Endothelial cell of umbilical vein (primary cell): ENCODE data around the gene NUDT13. TPM values are rescaled to one million over a fixed set of nuclear protein-coding genes. Genes with fewer than 3 reads are reported as not detected.

Source experiments
- BruUV-seq: library from RNA; stranded (reverse); fragments of 400-500 nt; replicated peaks from 2 replicates; lab custom pipeline; 2021; lab: Mats Ljungman, UMichigan
- CTCF ChIA-PET: fragments of 300-600, 350-600 bp; sonication (Branson Sonifier 250); formaldehyde crosslinking; loops from one replicate; lab custom pipeline; 2021; ENCODE audit warnings: antibody characterized with exemption, inconsistent platforms; lab: Charles Lee
- POLR2A ChIA-PET: fragments of 300-600, 350-600 bp; sonication (Branson Sonifier 250); formaldehyde crosslinking; loops from one replicate; lab custom pipeline; 2021; ENCODE audit warnings: antibody characterized with exemption, inconsistent platforms; lab: Charles Lee
- DNase-seq: peaks from one replicate; pipeline ENCODE4 v3.0.0-alpha.2; 2011; ENCODE audit warnings: low read depth, low spot score
- FAIRE-seq: peaks from 2 replicates; lab custom pipeline; 2011; peaks lifted over from hg19 to GRCh38; lab: Jason Lieb, UNC
- H2AFZ ChIP-seq: 2 replicates; pipeline ENCODE4 v1.6.0; 2012; ENCODE audit warnings: low read depth, low read length, control low read depth, inconsistent platforms
- H3K27ac ChIP-seq: 2 replicates; pipeline ENCODE4 v1.5.1; 2011; ENCODE audit warnings: low read depth, mild to moderate bottlenecking, control low read depth, low read length, moderate library complexity; ENCODE audit not compliant: insufficient read depth
- H3K27me3 ChIP-seq, 2 experiments: 2 replicates each; pipeline versions ENCODE4 v1.6.0 to v1.6.1; 2011; ENCODE audit warnings: low read length in 2 of 2, mixed read lengths in 1 of 2; ENCODE audit not compliant: control insufficient read depth in 2 of 2, insufficient read depth in 2 of 2
- H3K36me3 ChIP-seq, 2 experiments: 2 replicates in 1 of 2; 3 replicates in 1 of 2; pipeline ENCODE4 v1.5.1; 2011; ENCODE audit warnings: low read length in 2 of 2, mild to moderate bottlenecking in 1 of 2, moderate library complexity in 1 of 2; ENCODE audit not compliant: control insufficient read depth in 2 of 2, insufficient read depth in 2 of 2; ENCODE audit errors: extremely low read depth in 1 of 2
- H3K4me1 ChIP-seq: 3 replicates; pipeline ENCODE4 v1.5.1; 2011; ENCODE audit warnings: mild to moderate bottlenecking, low read length; ENCODE audit not compliant: control insufficient read depth, insufficient read depth; ENCODE audit errors: extremely low read depth
- H3K4me2 ChIP-seq: 2 replicates; pipeline ENCODE4 v1.6.1; 2011; ENCODE audit warnings: low read length, control low read depth, mixed read lengths; ENCODE audit not compliant: insufficient read depth
- H3K4me3 ChIP-seq, 3 experiments: fragments of 200-600 bp in 1 of 3; sonication (generic), shearing (Covaris generic) in 1 of 3; replicated peaks in 1 of 3; 2 replicates each; pipeline ENCODE4 v1.5.1; 2011 to 2016; ENCODE audit warnings: control low read depth in 3 of 3, low read length in 3 of 3, mild to moderate bottlenecking in 2 of 3, inconsistent platforms in 1 of 3, low read depth in 1 of 3, moderate library complexity in 1 of 3; ENCODE audit not compliant: insufficient read depth in 1 of 3
- H3K79me2 ChIP-seq: 2 replicates; pipeline ENCODE4 v1.6.0; 2012; ENCODE audit warnings: low read length, inconsistent platforms; ENCODE audit not compliant: control insufficient read depth, insufficient read depth
- H3K9ac ChIP-seq: replicated peaks from 2 replicates; pipeline ENCODE3; 2011; ENCODE audit warnings: low read length, control low read depth; ENCODE audit not compliant: insufficient read depth; ENCODE audit errors: extremely low read depth
- H3K9me1 ChIP-seq: replicated peaks from 3 replicates; pipeline ENCODE4 v1.6.0; 2011; ENCODE audit warnings: mild to moderate bottlenecking, low read length; ENCODE audit not compliant: control insufficient read depth, insufficient read depth; ENCODE audit errors: extremely low read depth
- H3K9me3 ChIP-seq: replicated peaks from 2 replicates; pipeline ENCODE4 v1.5.1; 2012; ENCODE audit warnings: low read length, inconsistent platforms; ENCODE audit not compliant: control insufficient read depth, insufficient read depth
- H4K20me1 ChIP-seq: replicated peaks from 2 replicates; pipeline ENCODE3; 2011; ENCODE audit warnings: mild to moderate bottlenecking, low read length; ENCODE audit not compliant: control insufficient read depth, insufficient read depth; ENCODE audit errors: extremely low read depth
- CTCF ChIP-seq, 2 donors: IDR thresholded peaks; 1 replicate in 1 of 2; 2 replicates in 1 of 2; pipeline ENCODE4 v1.5.1; 2011; ENCODE audit warnings: low read length in 2 of 2, mild to moderate bottlenecking in 2 of 2, moderate library complexity in 2 of 2, control low read depth in 1 of 2, inconsistent platforms in 1 of 2, low read depth in 1 of 2; ENCODE audit not compliant: insufficient read depth in 1 of 2; ENCODE audit errors: extremely low read depth in 1 of 2
- EZH2 ChIP-seq: IDR thresholded peaks from 2 replicates; pipeline ENCODE4 v1.6.1; 2012; ENCODE audit warnings: borderline replicate concordance, low read depth, mild to moderate bottlenecking, moderate library complexity, low read length, inconsistent platforms; ENCODE audit not compliant: severe bottlenecking
- FOS ChIP-seq: IDR thresholded peaks from 2 replicates; pipeline ENCODE4 v1.6.1; 2011; ENCODE audit warnings: mild to moderate bottlenecking, low read length, moderate library complexity, borderline replicate concordance; ENCODE audit not compliant: insufficient read depth
- GATA2 ChIP-seq: IDR thresholded peaks from 2 replicates; pipeline ENCODE4 v1.7.0; 2011; ENCODE audit warnings: low read depth, mild to moderate bottlenecking, moderate library complexity, mixed read lengths, low read length; ENCODE audit not compliant: insufficient read length, insufficient read depth
- JUN ChIP-seq: IDR thresholded peaks from 2 replicates; pipeline ENCODE4 v1.6.1; 2011; ENCODE audit warnings: borderline replicate concordance, low read depth; ENCODE audit not compliant: insufficient read length, insufficient read depth
- MAX ChIP-seq: IDR thresholded peaks from 2 replicates; pipeline ENCODE4 v1.6.1; 2011; ENCODE audit not compliant: insufficient read depth, insufficient read length
- MYC ChIP-seq: IDR thresholded peaks from one replicate; pipeline ENCODE4 v1.6.1; 2011; ENCODE audit warnings: mild to moderate bottlenecking, low read depth, low read length
- POLR2A ChIP-seq: IDR thresholded peaks from 2 replicates; pipeline ENCODE4 v1.6.1; 2012; ENCODE audit warnings: low read depth, mild to moderate bottlenecking, control low read depth, low read length
- POLR2AphosphoS5 ChIP-seq: IDR thresholded peaks from 2 replicates; pipeline ENCODE4 v1.6.1; 2012; ENCODE audit warnings: low read depth, mild to moderate bottlenecking, control low read depth, low read length, moderate library complexity; ENCODE audit not compliant: insufficient read depth
- dilution Hi-C: fragments of 300-500 bp; cut with MboI; formaldehyde crosslinking; loops from one replicate; pipeline ENCODE4 v1.15.0; 2019; ENCODE audit warnings: low sequenced_read_pairs; ENCODE audit not compliant: extremely low pct_ligation_motif_present
- intact Hi-C: fragments of 100-400 bp; cut with micrococcal nuclease; formaldehyde crosslinking; loops from one replicate; pipeline ENCODE4 v1.10.0; 2022
- polyA plus RNA-seq, 4 experiments: library from polyadenylated mRNA; depleted of rRNA in 3 of 4; stranded (reverse) in 3 of 4; unstranded in 1 of 4; fragments of >200 nt; gene quantifications; 2 replicates each; pipeline versions ENCODE4 v1.2.1 to v1.2.3, GENCODE V29; 2011 to 2012; ENCODE audit warnings: missing spikeins in 1 of 4
- total RNA-seq: library from RNA; stranded (reverse); gene quantifications from 2 replicates; pipeline ENCODE4 v1.2.3, GENCODE V29; 2021

Gene NUDT13
- total and polyA plus RNA-seq, 2 donors (not counting 3 experiments of a cell fraction or from before 2014, with no cell fraction given) = 1.6 to 2.3 TPM

GRCh38 chr10:73169320-73169719 is 59.1 kb downstream of the NUDT13 start:
- peaks cover 16% of the 10 kb centered on the region for H3K4me1 ChIP-seq
- CTCF ChIA-PET = interaction anchor here (0.7 to 2.2 kb wide), 4 partner anchors 10 to 242 kb away, joined by 3 to 12 read pairs (median 4); no protein-coding TSS in a partner anchor
- no peaks in the 10 kb centered on the region for H3K27me3 ChIP-seq
- no TSS peak for BruUV-seq
- TF ChIP-seq GATA2 (no peak), FOS (no peak), CTCF (IDR thresholded peaks at IDR 0.05; ENCODE audit: extremely low read depth in 1 of 2, insufficient read depth in 1 of 2, low read depth in 1 of 2, low read length in 2 of 2) (no peak), MAX (no peak), MYC (no peak), EZH2 (no peak), JUN (no peak), POLR2AphosphoS5 (no peak), POLR2A (no peak)
- H3K79me2 ChIP-seq = peaks cover 34% of the 10 kb centered on the region
- H3K4me2 ChIP-seq = no peak overlapping the region
- no peaks in the 10 kb centered on the region for H3K9me3 ChIP-seq
- no peak overlapping the region for H3K27ac ChIP-seq
- FAIRE-seq (no peak), DNase-seq (no peak)
- H3K9ac ChIP-seq = no peak overlapping the region
- dilution Hi-C loops = no loop called here
- intact Hi-C loops = loop anchor here (2.0 to 5.0 kb wide), 3 partner anchors 73 to 188 kb away; partner anchors contain the start of genes CFAP70, DNAJC9 and P4HA1
- H3K9me1 ChIP-seq = no peaks in the 10 kb centered on the region
- no peak overlapping the region for H3K4me3 ChIP-seq
- H4K20me1 ChIP-seq = no peaks in the 10 kb centered on the region
- POLR2A ChIA-PET = no interaction called here
- H3K36me3 ChIP-seq = no peaks in the 10 kb centered on the region
- H2AFZ ChIP-seq = no peak overlapping the region
